SK-N-SH (cell line): Measurements from ENCODE around the gene XPOT. TPM values are rescaled to one million over a fixed set of nuclear protein-coding genes. Genes with fewer than 3 reads are reported as not detected.

Source experiments
- CTCF ChIA-PET: fragments of 300-600, 350-600 bp; formaldehyde crosslinking; extraction: SDS; loops from one replicate; lab custom pipeline; 2021; lab: Yijun Ruan, JAX
- POLR2A ChIA-PET: fragments of 350-600 bp; sonication (Branson Sonifier 250); formaldehyde crosslinking; extraction: SDS; loops from one replicate; lab custom pipeline; 2020; ENCODE audit warnings: antibody characterized with exemption, inconsistent platforms; lab: Yijun Ruan, JAX
- DNase-seq: peaks from one replicate; pipeline ENCODE4 v3.0.0; 2012
- H2AFZ ChIP-seq: fragments of 200-600 bp; sonication (generic); 2 replicates; pipeline ENCODE4 v1.8.1; 2016; ENCODE audit warnings: antibody characterized with exemption, mild to moderate bottlenecking, low read depth
- H3F3A ChIP-seq: fragments of 200-600 bp; sonication (generic); replicated peaks from 2 replicates; pipeline ENCODE3; 2016; ENCODE audit warnings: antibody characterized with exemption, mild to moderate bottlenecking; ENCODE audit not compliant: insufficient read depth
- H3K27ac ChIP-seq, 2 experiments: fragments of 200-500 bp in 1 of 2; fragments of 200-600 bp in 1 of 2; sonication (Bioruptor generic) in 1 of 2; sonication (generic), shearing (Covaris generic) in 1 of 2; 2 replicates each; pipeline versions ENCODE4 v1.5.1 to v1.6.1; 2014 to 2016; ENCODE audit warnings: low read depth in 2 of 2, inconsistent platforms in 1 of 2, low read length in 1 of 2, mild to moderate bottlenecking in 1 of 2, mixed read lengths in 1 of 2
- H3K27me3 ChIP-seq: fragments of 200-600 bp; sonication (generic), shearing (Covaris generic); 2 replicates; pipeline ENCODE4 v1.6.1; 2016; ENCODE audit warnings: mixed run types; ENCODE audit not compliant: insufficient read depth
- H3K36me3 ChIP-seq, 2 experiments: fragments of 200-500 bp in 1 of 2; fragments of 200-600 bp in 1 of 2; sonication (Bioruptor generic) in 1 of 2; sonication (generic) in 1 of 2; replicated peaks in 1 of 2; 2 replicates each; pipeline versions ENCODE3 to v1.5.1; 2014 to 2016; ENCODE audit warnings: low read length in 1 of 2, mild to moderate bottlenecking in 1 of 2; ENCODE audit not compliant: insufficient read depth in 2 of 2, control insufficient read depth in 1 of 2
- H3K4me1 ChIP-seq, 2 experiments: fragments of 200-500 bp in 1 of 2; fragments of 200-600 bp in 1 of 2; sonication (Bioruptor generic) in 1 of 2; sonication (generic), shearing (Covaris generic) in 1 of 2; 2 replicates each; pipeline versions ENCODE4 v1.5.1 to v1.6.1; 2014 to 2016; ENCODE audit warnings: low read depth in 1 of 2, low read length in 1 of 2, mixed run types in 1 of 2; ENCODE audit not compliant: insufficient read depth in 2 of 2, control insufficient read depth in 1 of 2
- H3K4me2 ChIP-seq: fragments of 200-600 bp; sonication (generic), shearing (Covaris generic); 2 replicates; pipeline ENCODE4 v1.6.1; 2017; ENCODE audit warnings: mixed run types
- H3K4me3 ChIP-seq, 2 experiments: fragments of 200-500 bp in 1 of 2; fragments of 200-600 bp in 1 of 2; sonication (Bioruptor generic) in 1 of 2; sonication (generic), shearing (Covaris generic) in 1 of 2; 2 replicates each; pipeline versions ENCODE4 v1.5.1 to v1.8.1; 2014 to 2016; ENCODE audit warnings: low read depth in 2 of 2, inconsistent platforms in 1 of 2, low read length in 1 of 2, mild to moderate bottlenecking in 1 of 2, mixed read lengths in 1 of 2, moderate library complexity in 1 of 2
- H3K79me2 ChIP-seq: fragments of 200-600 bp; sonication (generic); 2 replicates; pipeline ENCODE4 v1.8.1; 2017; ENCODE audit warnings: mild to moderate bottlenecking; ENCODE audit not compliant: insufficient read depth
- H3K9ac ChIP-seq: fragments of 200-600 bp; sonication (generic); 2 replicates; pipeline ENCODE4 v1.6.1; 2017; ENCODE audit warnings: mixed run types
- H3K9me2 ChIP-seq: fragments of 200-600 bp; sonication (generic); 2 replicates; pipeline ENCODE4 v1.6.1; 2017; ENCODE audit warnings: mixed run types
- H3K9me3 ChIP-seq: fragments of 200-600 bp; sonication (generic); 2 replicates; pipeline ENCODE4 v1.6.1; 2017; ENCODE audit warnings: mixed run types, mild to moderate bottlenecking, moderate library complexity
- H4K20me1 ChIP-seq: fragments of 200-600 bp; sonication (generic); 2 replicates; pipeline ENCODE4 v1.6.1; 2017; ENCODE audit warnings: mild to moderate bottlenecking, mixed run types; ENCODE audit not compliant: insufficient read depth
- ELF1 ChIP-seq: IDR thresholded peaks from 2 replicates; pipeline ENCODE4 v1.4.0; 2012
- EZH2phosphoT487 ChIP-seq: fragments of 200-600 bp; sonication (generic); IDR thresholded peaks from 2 replicates; pipeline ENCODE4 v1.6.1; 2017; ENCODE audit warnings: low read depth, mixed run types, mild to moderate bottlenecking, antibody characterized with exemption, moderate library complexity, borderline replicate concordance
- FOSL2 ChIP-seq: IDR thresholded peaks from 2 replicates; pipeline ENCODE4 v1.4.0; 2012; ENCODE audit warnings: low read depth, mild to moderate bottlenecking, moderate library complexity, borderline replicate concordance
- FOXM1 ChIP-seq: IDR thresholded peaks from 2 replicates; pipeline ENCODE4 v1.4.0; 2012; ENCODE audit warnings: low read depth, mild to moderate bottlenecking
- GATA2 ChIP-seq: sonication (generic); formaldehyde crosslinking; IDR thresholded peaks from 2 replicates; pipeline ENCODE4 v1.5.0; 2020; ENCODE audit warnings: mild to moderate bottlenecking, missing genetic modification reagents
- IRF3 ChIP-seq: fragments of 150-350 bp; IDR thresholded peaks from 2 replicates; pipeline ENCODE4 v1.6.1; 2016; ENCODE audit warnings: mild to moderate bottlenecking, low read depth, low read length
- JUND ChIP-seq: IDR thresholded peaks from 2 replicates; pipeline ENCODE4 v1.4.0; 2012
- MAX ChIP-seq: IDR thresholded peaks from 2 replicates; pipeline ENCODE4 v1.4.0; 2012; ENCODE audit warnings: low read depth
- NFIC ChIP-seq: IDR thresholded peaks from 2 replicates; pipeline ENCODE4 v1.4.0; 2012; ENCODE audit warnings: borderline replicate concordance
- POLR2AphosphoS5 ChIP-seq: IDR thresholded peaks from 2 replicates; pipeline ENCODE4 v1.6.1; 2012; ENCODE audit warnings: low read depth, low read length
- RAD21 ChIP-seq: IDR thresholded peaks from 2 replicates; pipeline ENCODE4 v1.6.1; 2012; ENCODE audit warnings: mild to moderate bottlenecking, low read length
- REST ChIP-seq: IDR thresholded peaks from 2 replicates; pipeline ENCODE4 v1.6.1; 2012; ENCODE audit warnings: mild to moderate bottlenecking, low read depth, low read length, moderate library complexity
- SIN3A ChIP-seq: IDR thresholded peaks from 2 replicates; pipeline ENCODE4 v1.6.1; 2012; ENCODE audit warnings: low read depth, mild to moderate bottlenecking, low read length, moderate library complexity, borderline replicate concordance
- TCF12 ChIP-seq: IDR thresholded peaks from 2 replicates; pipeline ENCODE4 v1.4.0; 2012
- TEAD4 ChIP-seq: IDR thresholded peaks from 2 replicates; pipeline ENCODE4 v1.4.0; 2012; ENCODE audit warnings: mild to moderate bottlenecking, borderline replicate concordance; ENCODE audit not compliant: insufficient read depth
- USF1 ChIP-seq: IDR thresholded peaks from 2 replicates; pipeline ENCODE4 v1.4.0; 2012; ENCODE audit warnings: low read depth, borderline replicate concordance
- USF2 ChIP-seq: fragments of 150-350 bp; IDR thresholded peaks from 2 replicates; pipeline ENCODE4 v1.6.1; 2017; ENCODE audit warnings: antibody characterized with exemption, low read length, low read depth, borderline replicate concordance
- YY1 ChIP-seq: IDR thresholded peaks from 2 replicates; pipeline ENCODE4 v1.4.0; 2012; ENCODE audit warnings: low read depth, mild to moderate bottlenecking
- WGBS: methylation state at CpG from one replicate; pipeline ENCODE4 v1.1.6; 2017; ENCODE audit warnings: low lambda C conversion rate; 5-methylcytosine and 5-hydroxymethylcytosine counted together
- polyA plus RNA-seq, 3 experiments: library from polyadenylated mRNA; depleted of rRNA; stranded (reverse); fragments of >200 nt; gene quantifications; 2 replicates each; pipeline ENCODE4 v1.2.3, GENCODE V29; 2012

The XPOT gene
- polyA plus RNA-seq, 1 of the 3 experiments (the other 2 are of a cell fraction) = 25.6 TPM

- peaks cover 2% of the 10 kb centered on the region for H3F3A ChIP-seq
- CTCF ChIA-PET = no interaction called here
- no peak for DNase-seq
Observed at GRCh38 chr12:64390275-64390851, 13.8 kb upstream of the XPOT start, which contains the start of gene C12orf56. Gene C12orf56, minus strand, starts transcription at chr12:64390758. Its CDS starts 193 bp downstream, at chr12:64390565.

More at GRCh38 chr12:64390275-64390851, 13.8 kb upstream of the XPOT start, which contains the start of gene C12orf56:
- Histone ChIP-seq H3K9ac (no peak within 1 kb of the TSS), H3K4me1 (no peaks in the 10 kb centered on the region), H4K20me1 (no peaks in the 10 kb centered on the region), H2AFZ (no peak within 1 kb of the TSS), H3K9me3 (no peaks in the 10 kb centered on the region), H3K36me3 (no peaks in the 10 kb centered on the region), H3K27me3 (no peaks in the 10 kb centered on the region), H3K79me2 (no peaks in the 10 kb centered on the region), H3K4me2 (no peak within 1 kb of the TSS), H3K27ac (no peak within 1 kb of the TSS), H3K4me3 (no peak within 1 kb of the TSS), H3K9me2 (no peaks in the 10 kb centered on the region)
- TF ChIP-seq NFIC (no peak), FOXM1 (no peak), JUND (no peak), USF2 (no peak), SIN3A (no peak), EZH2phosphoT487 (no peak), USF1 (no peak), RAD21 (no peak), GATA2 (no peak), FOSL2 (no peak), MAX (no peak), REST (no peak), ELF1 (no peak), YY1 (no peak), IRF3 (no peak), POLR2AphosphoS5 (no peak), TCF12 (no peak), TEAD4 (no peak)
- WGBS = 72% methylated on average over 40 of the region's 66 CpGs
- POLR2A ChIA-PET = no interaction called here
